Measurements from ENCODE around the gene EEF1A2.
"Not testable (repeated sequence)": the region's sequence is repeated elsewhere in the genome, so short reads cannot be mapped to it uniquely, and the experiment has no call there.

EEF1A2 gene

GRCh38 chr20:63519668-63520503 lies 21.0 kb upstream of the EEF1A2 start:
- DNase-seq: no peak

DNA sequence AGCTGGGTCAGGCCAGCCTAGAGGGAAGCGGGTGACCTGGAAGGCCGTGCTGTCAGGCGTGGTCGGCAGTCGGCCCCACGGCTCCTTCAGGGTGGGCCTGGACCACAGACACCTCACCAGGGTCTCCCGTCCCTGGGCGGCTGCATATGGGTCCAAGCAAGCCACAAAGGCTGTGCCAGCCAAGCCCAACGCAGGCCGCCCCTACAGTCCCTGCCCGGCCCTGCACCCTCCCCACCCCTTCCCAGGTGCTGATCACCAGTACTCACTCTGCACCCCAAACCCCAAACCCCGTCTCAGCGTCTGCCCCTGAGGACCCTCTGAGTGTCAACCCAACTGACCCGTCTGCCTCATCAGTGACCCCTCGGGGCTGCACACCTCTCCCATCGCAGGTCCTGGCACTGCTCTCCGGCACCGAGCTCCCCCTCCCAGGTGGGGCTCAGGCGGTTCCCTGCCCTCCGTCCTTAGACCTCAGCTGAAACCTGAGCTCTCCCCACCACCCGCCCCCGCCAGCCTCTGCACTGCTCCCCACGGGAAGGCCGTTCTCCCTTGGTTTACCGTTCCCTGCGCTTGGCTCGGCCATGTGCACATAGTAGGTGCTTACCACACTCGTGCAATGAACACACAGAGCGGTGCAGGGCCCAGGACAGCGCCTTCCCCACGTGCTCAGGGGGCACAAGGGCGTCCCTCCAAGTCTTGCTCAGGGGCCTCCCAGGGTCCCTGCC lies 20.2 kb upstream of the EEF1A2 start:
- no peak for DNase-seq

DNA sequence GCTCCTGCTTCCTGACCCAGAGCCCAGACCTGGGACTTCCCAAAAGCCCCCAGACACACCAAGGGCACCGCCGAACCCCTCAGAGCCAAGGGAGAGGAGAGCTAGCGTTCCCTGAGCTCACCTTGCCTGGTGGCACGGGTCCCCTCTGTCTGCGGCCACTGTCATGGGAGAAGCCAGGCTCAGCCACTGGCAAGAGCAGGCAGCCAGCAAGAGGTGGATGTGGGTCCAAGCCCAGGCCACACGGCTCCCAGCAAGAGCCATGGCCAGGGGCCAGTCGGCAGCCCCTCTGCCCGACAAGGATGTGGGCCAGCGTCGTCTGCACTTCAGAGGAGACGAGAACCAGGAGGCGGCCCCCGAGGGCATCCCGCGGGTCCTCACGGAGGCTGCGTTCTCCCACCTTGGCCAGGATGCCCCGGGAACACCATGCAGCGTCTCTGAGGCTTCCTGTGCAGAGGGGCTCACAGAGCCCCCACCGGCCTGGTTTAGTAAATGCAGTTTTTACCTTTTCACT lies 19.5 kb upstream of the EEF1A2 start:
- no peak for DNase-seq

- DNase-seq: no peak
These were observed 18.8 kb upstream of the EEF1A2 start for GRCh38 chr20:63517376-63518309.

- DNase-seq: not testable (repeated sequence)
These were observed 15.6 kb upstream of the EEF1A2 start for GRCh38 chr20:63514520-63514919.

GRCh38 chr20:63513207-63513606 lies 14.3 kb upstream of the EEF1A2 start:
- DNase-seq: no peak

GRCh38 chr20:63509088-63509564 lies 10.2 kb upstream of the EEF1A2 start:
- DNase-seq: no peak

DNA sequence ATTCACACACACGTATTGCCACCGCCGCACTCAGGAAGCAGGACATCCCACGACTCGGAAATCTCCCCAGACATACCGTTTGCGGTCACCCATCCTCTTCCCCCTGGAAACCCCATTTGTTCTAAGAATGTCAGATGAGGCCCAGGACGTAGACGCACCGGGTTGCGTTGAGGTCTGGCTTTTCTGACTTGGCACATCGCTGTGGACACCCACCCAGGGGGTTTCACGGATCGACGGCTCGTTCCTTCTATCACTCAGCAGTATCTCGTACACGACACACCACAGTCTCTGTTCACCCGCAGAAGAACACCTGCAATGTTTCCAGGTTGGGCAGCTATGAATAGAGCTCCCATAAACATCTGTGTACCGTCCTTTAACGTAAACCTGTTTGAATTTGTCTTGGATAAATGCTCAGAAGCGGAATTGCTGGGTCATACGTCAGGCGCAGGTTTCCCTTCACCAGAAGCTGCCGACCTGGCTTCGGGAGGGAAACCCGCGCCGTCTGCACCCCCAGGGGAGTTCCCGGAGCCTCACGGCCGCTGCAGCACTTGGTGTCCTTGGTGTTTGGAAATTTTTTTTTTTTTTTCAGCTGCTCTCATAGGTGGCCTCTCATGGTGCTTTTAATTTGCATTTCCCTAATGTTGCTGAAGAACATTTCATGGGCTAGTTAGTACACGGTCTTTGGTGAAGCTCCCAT lies 9.3 kb upstream of the EEF1A2 start:
- DNase-seq: no peak

DNA sequence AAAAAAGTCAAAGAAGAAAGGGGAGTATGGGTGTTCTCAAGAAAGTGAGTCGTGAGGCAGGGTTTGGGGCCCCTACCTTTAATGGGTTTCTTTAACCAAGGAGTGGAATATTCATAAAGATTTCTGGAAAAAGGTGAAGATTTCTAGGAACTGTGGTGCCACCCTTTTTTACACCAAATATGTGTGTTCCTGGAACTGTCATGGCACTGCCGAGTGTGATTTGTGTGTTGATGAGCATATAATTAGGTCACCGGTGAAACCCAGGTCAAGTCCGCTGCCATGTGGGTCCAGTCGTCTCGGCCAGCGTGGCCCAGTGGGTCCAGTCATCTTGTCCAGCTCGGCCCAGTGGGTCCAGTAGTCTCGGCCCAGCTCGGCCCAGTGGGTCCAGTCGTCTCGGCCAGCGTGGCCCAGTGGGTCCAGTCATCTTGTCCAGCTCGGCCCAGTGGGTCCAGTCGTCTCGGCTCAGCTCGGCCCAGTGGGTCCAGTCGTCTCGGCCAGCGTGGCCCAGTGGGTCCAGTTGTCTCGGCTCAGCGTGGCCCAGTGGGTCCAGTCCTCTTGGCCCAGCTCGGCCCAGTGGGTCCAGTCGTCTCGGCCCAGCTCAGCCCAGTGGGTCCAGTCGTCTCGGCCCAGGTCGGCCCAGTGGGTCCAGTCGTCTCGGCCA lies 8.3 kb upstream of the EEF1A2 start:
- DNase-seq: no peak

DNA sequence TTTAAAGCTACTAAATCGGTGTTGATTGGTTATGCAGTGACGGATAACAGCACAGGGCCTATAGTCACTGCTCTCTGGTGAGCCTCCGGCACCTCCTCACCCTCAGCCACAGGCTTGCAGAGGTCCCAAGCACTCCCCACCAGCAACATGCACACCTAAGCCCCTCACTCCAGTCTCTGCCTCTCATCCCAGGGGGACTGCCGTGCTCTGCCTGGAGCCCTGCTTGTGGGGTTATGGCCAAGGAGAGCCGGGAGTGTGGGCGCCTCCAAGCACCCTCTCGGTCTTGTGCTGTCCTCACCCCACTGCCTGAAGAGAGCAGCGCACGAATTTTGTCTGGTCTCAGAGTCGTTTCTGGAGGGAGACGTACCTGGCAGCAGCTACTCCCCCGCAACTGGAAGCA lies 6.8 kb upstream of the EEF1A2 start:
- no peak for DNase-seq

DNA sequence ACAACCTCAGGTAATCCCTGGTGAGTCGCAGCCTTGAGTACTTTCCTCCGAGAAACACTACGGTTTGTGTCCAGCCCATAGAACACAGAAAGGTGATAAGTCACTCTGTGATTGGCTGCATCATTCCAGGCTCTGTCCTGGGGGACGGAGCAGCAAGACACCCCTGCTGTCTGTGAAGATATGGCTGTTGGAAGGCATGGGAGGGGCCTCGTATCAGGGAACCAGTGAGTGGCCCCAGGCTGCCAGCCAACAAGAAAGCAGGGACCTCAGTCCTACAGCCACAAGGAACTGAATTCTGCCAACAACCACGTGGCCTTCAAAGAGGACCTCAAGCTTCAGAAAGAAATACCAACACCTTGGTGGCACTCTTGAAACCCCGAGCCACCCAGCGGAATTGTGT lies 6.4 kb upstream of the EEF1A2 start:
- DNase-seq: no peak

DNA sequence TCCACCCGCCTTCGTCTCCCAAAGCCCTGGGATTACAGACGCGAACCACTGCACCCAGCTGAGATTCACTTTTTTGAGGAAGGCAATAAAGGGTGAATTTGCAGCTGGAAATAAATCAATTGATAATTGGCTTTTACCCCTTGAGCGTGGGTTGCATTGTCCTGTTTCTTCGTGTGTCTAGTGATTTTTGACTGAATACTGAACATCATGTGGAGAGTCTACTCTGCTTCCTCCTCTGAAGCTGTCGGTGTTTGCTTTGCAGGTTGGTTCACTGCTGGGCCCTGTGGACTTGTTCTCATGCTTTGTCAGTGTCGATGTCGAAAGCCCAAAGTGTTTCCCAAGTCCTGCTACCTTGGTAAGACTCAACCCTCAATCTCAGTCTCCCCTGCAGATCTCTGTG lies 5.8 kb upstream of the EEF1A2 start:
- DNase-seq: no peak

DNA sequence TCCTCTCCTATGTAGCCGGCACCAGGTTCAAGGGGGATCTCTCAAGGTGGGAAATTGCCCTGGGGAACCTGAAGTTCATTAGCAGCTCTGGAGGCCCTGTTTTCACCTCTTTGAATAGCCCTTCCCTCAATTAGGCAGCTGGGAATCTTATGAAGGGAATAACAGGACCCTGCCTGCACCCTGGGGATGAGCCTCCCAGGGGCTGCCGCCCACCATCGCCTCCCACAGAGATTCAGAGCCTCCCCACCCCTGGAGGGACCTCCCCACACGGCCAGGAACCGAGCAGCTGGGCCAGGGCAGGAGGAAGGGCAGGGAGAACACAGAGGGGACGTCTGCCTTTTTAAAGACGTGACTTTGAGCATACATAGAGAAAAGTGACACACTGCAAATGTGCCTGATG lies 4.6 kb upstream of the EEF1A2 start:
- no peak for DNase-seq

DNA sequence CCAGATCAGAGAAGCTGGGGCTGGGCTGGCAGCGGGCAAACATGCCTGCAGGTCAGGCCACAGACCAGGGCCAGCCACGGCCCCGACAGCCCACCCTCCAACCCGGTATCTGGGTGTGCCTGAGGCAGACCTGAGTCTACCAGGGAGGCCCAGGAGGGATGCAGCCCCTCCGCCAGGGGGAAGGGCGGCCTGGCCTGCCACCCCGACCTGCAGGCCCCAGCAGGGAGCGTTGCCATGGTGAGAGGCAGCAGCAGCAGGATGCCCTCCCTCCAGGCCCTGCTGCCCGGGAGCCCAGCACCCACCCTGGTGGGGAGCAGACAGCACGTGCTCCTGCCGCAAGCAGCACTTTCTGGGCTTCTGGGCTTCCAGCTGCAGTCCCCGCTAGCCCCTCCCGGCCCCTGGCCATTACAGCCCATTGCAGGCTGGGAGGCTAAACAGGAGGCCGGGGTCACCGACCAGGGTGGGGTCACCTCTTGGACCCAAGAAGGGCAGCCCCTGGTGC lies 3.8 kb upstream of the EEF1A2 start:
- DNase-seq: no peak

GRCh38 chr20:63501818-63502670 lies 3.2 kb upstream of the EEF1A2 start:
- DNase-seq: no peak

- DNase-seq: no peak
These were observed 2.3 kb upstream of the EEF1A2 start for GRCh38 chr20:63500902-63501817.

DNA sequence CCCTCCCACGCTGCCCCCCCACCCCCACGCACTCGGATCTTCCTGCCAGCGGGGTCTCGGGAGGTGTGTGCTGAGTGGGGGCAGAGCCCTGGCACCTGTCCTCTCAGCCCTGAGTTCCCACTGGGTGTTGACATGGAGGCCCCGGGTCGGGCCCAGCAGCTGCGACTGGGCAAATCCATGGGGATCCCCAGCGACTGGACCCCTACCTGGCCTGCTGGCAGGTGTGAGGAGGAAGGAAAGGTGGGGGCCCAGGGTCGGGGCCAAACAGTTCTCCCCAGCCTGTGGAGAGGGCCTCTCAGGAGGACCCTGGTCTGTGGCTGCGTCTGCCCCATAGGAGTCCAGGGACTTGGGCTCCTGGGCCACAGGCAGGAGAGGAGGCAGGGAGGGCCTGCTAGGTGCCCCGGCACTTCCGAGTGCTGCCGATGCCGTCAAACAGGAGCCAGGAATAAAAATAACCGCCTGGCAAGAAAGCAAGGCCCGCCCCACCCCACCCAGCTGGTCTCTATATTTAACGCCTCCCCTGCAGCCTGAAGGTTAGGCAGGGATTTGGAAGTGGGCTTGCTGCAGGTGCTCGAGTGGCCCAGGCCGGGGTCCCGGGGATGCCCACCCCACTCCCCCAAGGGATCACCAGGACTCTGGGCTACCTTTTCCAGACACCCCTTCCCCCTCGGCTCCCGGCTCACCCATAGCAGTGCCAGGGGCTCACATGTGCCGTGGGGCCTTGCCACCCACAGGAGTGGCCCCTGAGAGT lies 1.4 kb upstream of the EEF1A2 start:
- DNase-seq: no peak

DNA sequence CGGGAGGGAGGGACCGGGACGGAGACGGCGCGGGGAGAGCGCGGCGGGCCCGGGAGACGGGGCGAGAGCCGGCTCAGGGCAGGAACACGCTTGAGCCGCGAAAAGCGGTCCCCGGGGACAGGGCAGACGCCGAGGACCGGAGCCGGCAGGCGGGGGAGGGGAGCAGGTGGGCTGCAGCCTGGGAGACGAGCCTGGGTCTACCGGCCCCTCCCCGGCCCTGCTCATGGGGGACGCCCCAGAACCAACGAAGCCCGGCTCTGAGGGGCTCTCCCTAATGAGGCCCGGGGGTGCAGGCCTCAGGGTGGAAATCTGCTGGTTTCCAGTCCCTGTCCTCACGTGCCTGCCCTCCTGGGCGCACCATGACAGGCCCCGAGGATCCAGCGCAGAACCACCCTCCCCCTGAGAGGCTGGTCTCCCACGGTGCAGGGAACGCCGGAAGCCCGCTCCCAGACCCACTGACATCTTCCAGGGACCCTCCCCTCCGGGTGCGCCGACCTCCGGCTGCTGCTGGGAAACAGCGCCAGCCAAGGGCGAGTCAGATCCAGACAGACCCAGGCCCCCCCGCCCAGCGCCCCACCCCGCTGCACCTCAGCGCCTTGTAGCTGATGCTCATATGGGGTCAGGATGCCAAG lies 571 bp upstream of the EEF1A2 start:
- DNase-seq: no peak

All from GOT3 (cell line).